Liver (tissue), 9 donors: ENCODE measurements around the gene EN2. TPM values are rescaled to one million over a fixed set of nuclear protein-coding genes. Genes with fewer than 3 reads are reported as not detected.

Experiments
- DNase-seq: peaks from one replicate; pipeline ENCODE4 v3.0.0-alpha.2; 2017; ENCODE audit warnings: low spot score
- H3K27ac ChIP-seq, 2 donors: one replicate each; pipeline ENCODE4 v1.7.0; 2013; ENCODE audit warnings: inconsistent platforms in 2 of 2, low read length in 2 of 2, control low read depth in 1 of 2, low read depth in 1 of 2, mild to moderate bottlenecking in 1 of 2
- H3K27me3 ChIP-seq, 4 donors: one replicate each; pipeline versions ENCODE4 v1.6.1 to v1.7.0; 2013; ENCODE audit warnings: low read length in 3 of 4, inconsistent platforms in 1 of 4, mild to moderate bottlenecking in 1 of 4, moderate library complexity in 1 of 4; ENCODE audit not compliant: control insufficient read depth in 4 of 4, insufficient read depth in 4 of 4
- H3K36me3 ChIP-seq, 4 donors: one replicate each; pipeline versions ENCODE4 v1.6.1 to v1.7.0; 2013; ENCODE audit warnings: low read length in 3 of 4, mild to moderate bottlenecking in 3 of 4, low read depth in 1 of 4, moderate library complexity in 1 of 4; ENCODE audit not compliant: control insufficient read depth in 4 of 4, insufficient read depth in 3 of 4
- H3K4me1 ChIP-seq, 4 donors: one replicate each; pipeline versions ENCODE4 v1.6.1 to v1.7.0; 2013; ENCODE audit warnings: low read length in 3 of 4, mild to moderate bottlenecking in 3 of 4, moderate library complexity in 1 of 4; ENCODE audit not compliant: control insufficient read depth in 4 of 4, insufficient read depth in 4 of 4
- H3K4me3 ChIP-seq, 3 donors: one replicate each; pipeline versions ENCODE4 v1.6.1 to v1.7.0; 2013; ENCODE audit warnings: low read length in 3 of 3, control low read depth in 1 of 3, low read depth in 1 of 3, mild to moderate bottlenecking in 1 of 3
- H3K9ac ChIP-seq, 2 donors: one replicate each; pipeline ENCODE4 v1.7.0; 2013; ENCODE audit warnings: low read length in 2 of 2, mild to moderate bottlenecking in 2 of 2, moderate library complexity in 2 of 2, control low read depth in 1 of 2, low read depth in 1 of 2
- H3K9me3 ChIP-seq, 4 donors: one replicate each; pipeline versions ENCODE4 v1.6.1 to v1.7.0; 2013; ENCODE audit warnings: low read length in 3 of 4; ENCODE audit not compliant: control insufficient read depth in 4 of 4
- ATF3 ChIP-seq: IDR thresholded peaks from 2 replicates; pipeline ENCODE4 v1.6.1; 2016; ENCODE audit warnings: antibody characterized with exemption
- CTCF ChIP-seq: fragments of 150-350 bp; IDR thresholded peaks from 2 replicates; pipeline ENCODE4 v1.5.1; 2017; ENCODE audit warnings: improper control_type of control experiment, low read depth, low read length; ENCODE audit not compliant: missing input control
- EGR1 ChIP-seq, 2 donors: IDR thresholded peaks; 2 replicates each; pipeline ENCODE4 v1.6.1; 2016 to 2018; ENCODE audit warnings: antibody characterized with exemption in 2 of 2, low read depth in 2 of 2
- FOXA1 ChIP-seq: IDR thresholded peaks from 2 replicates; pipeline ENCODE4 v1.6.1; 2016; ENCODE audit warnings: antibody characterized with exemption
- FOXA2 ChIP-seq: IDR thresholded peaks from 2 replicates; pipeline ENCODE4 v1.6.1; 2016; ENCODE audit warnings: antibody characterized with exemption
- GABPA ChIP-seq, 2 donors: IDR thresholded peaks in 1 of 2; conservative IDR thresholded peaks in 1 of 2; 2 replicates each; pipeline ENCODE4 v1.6.1; 2016; ENCODE audit warnings: antibody characterized with exemption in 2 of 2, mild to moderate bottlenecking in 1 of 2, moderate library complexity in 1 of 2
- HNF4A ChIP-seq, 2 donors: conservative IDR thresholded peaks; 2 replicates each; pipeline ENCODE4 v1.6.1; 2016; ENCODE audit warnings: antibody characterized with exemption in 2 of 2, mild to moderate bottlenecking in 2 of 2
- HNF4G ChIP-seq: IDR thresholded peaks from 2 replicates; pipeline ENCODE4 v1.6.1; 2016; ENCODE audit warnings: antibody characterized with exemption
- JUND ChIP-seq, 2 donors: IDR thresholded peaks; 2 replicates each; pipeline ENCODE4 v1.6.1; 2016; ENCODE audit warnings: antibody characterized with exemption in 2 of 2
- MAX ChIP-seq: IDR thresholded peaks from 2 replicates; pipeline ENCODE4 v1.6.1; 2016; ENCODE audit warnings: antibody characterized with exemption
- NR2F2 ChIP-seq: IDR thresholded peaks from 2 replicates; pipeline ENCODE4 v1.6.1; 2016; ENCODE audit warnings: antibody characterized with exemption
- RAD21 ChIP-seq, 2 donors: IDR thresholded peaks; 2 replicates each; pipeline ENCODE4 v1.6.1; 2016; ENCODE audit warnings: antibody characterized with exemption in 2 of 2, mild to moderate bottlenecking in 2 of 2
- RXRA ChIP-seq, 2 donors: IDR thresholded peaks; 2 replicates each; pipeline ENCODE4 v1.6.1; 2017 to 2018; ENCODE audit warnings: antibody characterized with exemption in 2 of 2, mild to moderate bottlenecking in 1 of 2
- TAF1 ChIP-seq: conservative IDR thresholded peaks from 2 replicates; pipeline ENCODE4 v1.6.1; 2016; ENCODE audit warnings: antibody characterized with exemption, mild to moderate bottlenecking
- ZBTB33 ChIP-seq: IDR thresholded peaks from 2 replicates; pipeline ENCODE4 v1.6.1; 2016; ENCODE audit warnings: antibody characterized with exemption
- WGBS: extraction: QIAGEN DNeasy Blood & Tissue Kit; methylation state at CpG from one replicate; pipeline ENCODE4 v1.1.7; 2013; 5-methylcytosine and 5-hydroxymethylcytosine counted together
- polyA plus RNA-seq, 2 donors: library from polyadenylated mRNA; stranded (reverse) in 1 of 2; unstranded in 1 of 2; fragments of 200-250 nt in 1 of 2; fragments of >200 nt in 1 of 2; fragmentation: Nextera tagmentation in 1 of 2; extraction: Ambion mirVana in 1 of 2; gene quantifications; one replicate each; pipeline versions ENCODE4 v1.2.1 to v1.2.3, GENCODE V29; 2013 to 2015
- total RNA-seq, 2 donors: library from RNA; depleted of rRNA; stranded (reverse); fragments of >200 nt; gene quantifications; one replicate each; pipeline ENCODE4 v1.2.3, GENCODE V29; 2014
- donor health status: healthy.
- donor health status: healthy.
- donor health status: healthy.
- donor health status: healthy.
- donor health status: healthy.

EN2 gene
- total and polyA plus RNA-seq, 4 donors: under 0.01 TPM; not detected in 3

- TF ChIP-seq CTCF (no peak), FOXA2 (no peak), RXRA (IDR thresholded peaks at IDR 0.05) (no peak)
- Histone ChIP-seq H3K27me3 (peaks cover 17 to 53% (median 36%) of the 10 kb centered on the region in 4 donors), H3K9ac (no peak overlapping the region), H3K4me1 (peaks cover 6 to 20% (median 14%) of the 10 kb centered on the region in 4 donors), H3K9me3 (no peaks in the 10 kb centered on the region), H3K4me3 (no peak overlapping the region), H3K36me3 (peaks cover 0 to 1% (median 0%) of the 10 kb centered on the region in 4 donors), H3K27ac (no peak overlapping the region)
- 10% methylated on average over 33 of the region's 33 CpGs for WGBS
- DNase-seq: no peak
Measured at GRCh38 chr7:155464948-155465739, 7.2 kb downstream of the EN2 start.

GRCh38 chr7:155465761-155466141 is 7.8 kb downstream of the EN2 start:
- H3K9me3 ChIP-seq: no peaks in the 10 kb centered on the region
- peaks cover 17 to 54% (median 36%) of the 10 kb centered on the region in 4 donors for H3K27me3 ChIP-seq
- H3K4me3 ChIP-seq: no peak overlapping the region
- no peak for DNase-seq
- no peak overlapping the region for H3K9ac ChIP-seq
- H3K27ac ChIP-seq: no peak overlapping the region
- peaks cover 6 to 20% (median 14%) of the 10 kb centered on the region in 4 donors for H3K4me1 ChIP-seq
- peaks cover 0 to 1% (median 0%) of the 10 kb centered on the region in 4 donors for H3K36me3 ChIP-seq
- no peak for TF ChIP-seq RAD21 (IDR thresholded peaks at IDR 0.05)
- no peak for TF ChIP-seq ZBTB33
- no peak for TF ChIP-seq ATF3
- no peak for TF ChIP-seq FOXA2
- TF ChIP-seq FOXA1: no peak
- TF ChIP-seq HNF4A (conservative IDR thresholded peaks at IDR 0.05): no peak
- no peak for TF ChIP-seq RXRA (IDR thresholded peaks at IDR 0.05)
- WGBS: 17% methylated on average over 9 of the region's 9 CpGs

GRCh38 chr7:155466142-155466813 is 8.3 kb downstream of the EN2 start:
- no peak for DNase-seq
- Histone ChIP-seq H3K27me3 (peaks cover 17 to 56% (median 38%) of the 10 kb centered on the region in 4 donors), H3K9ac (no peak overlapping the region), H3K4me1 (peaks cover 6 to 20% (median 14%) of the 10 kb centered on the region in 4 donors), H3K36me3 (peaks cover 0 to 1% (median 0%) of the 10 kb centered on the region in 4 donors), H3K4me3 (no peak overlapping the region), H3K9me3 (no peaks in the 10 kb centered on the region), H3K27ac (no peak overlapping the region)
- WGBS: 8% methylated on average over 42 of the region's 42 CpGs
- TF ChIP-seq FOXA2 (no peak), RAD21 (IDR thresholded peaks at IDR 0.05) (no peak), HNF4G (no peak), TAF1 (no peak), CTCF (no peak), ATF3 (no peak), FOXA1 (no peak), MAX (no peak), NR2F2 (no peak), EGR1 (IDR thresholded peaks at IDR 0.05; ENCODE audit: low read depth in 2 of 2) (no peak), JUND (IDR thresholded peaks at IDR 0.05) (no peak), GABPA (IDR thresholded peaks at IDR 0.05 in 1 of 2, conservative IDR thresholded peaks at IDR 0.05 in 1 of 2) (no peak), ZBTB33 (no peak), HNF4A (conservative IDR thresholded peaks at IDR 0.05) (no peak)
